Panc1 (cell line): Measurements from ENCODE around the gene PSD4. TPM values are rescaled to one million over a fixed set of nuclear protein-coding genes. Genes with fewer than 3 reads are reported as not detected.

Experiments used
- ATAC-seq: fragments of 200-7000 bp; cut with Tn5 transposase; 2 replicates; pipeline ENCODE4 v1.9.1; 2020; ENCODE audit warnings: mild to moderate bottlenecking, moderate library complexity
- BruUV-seq: library from RNA; stranded (reverse); fragments of 400-500 nt; replicated peaks from 2 replicates; lab custom pipeline; 2021; lab: Mats Ljungman, UMichigan
- CTCF ChIA-PET: fragments of 300-600 bp; sonication (Branson Sonifier 250); formaldehyde crosslinking; loops from one replicate; lab custom pipeline; 2022; ENCODE audit warnings: antibody characterized with exemption; lab: Charles Lee
- POLR2A ChIA-PET: fragments of 300-600 bp; sonication (Branson Sonifier 250); formaldehyde crosslinking; loops from one replicate; lab custom pipeline; 2022; ENCODE audit warnings: antibody characterized with exemption; lab: Charles Lee
- DNase-seq: peaks from one replicate; pipeline ENCODE4 v3.0.0-alpha.2; 2010; ENCODE audit warnings: low read depth, low spot score
- H3K27ac ChIP-seq: 2 replicates; pipeline ENCODE4 v1.5.1; 2011; ENCODE audit warnings: mild to moderate bottlenecking, low read length, inconsistent platforms
- H3K27me3 ChIP-seq: fragments of 200-500 bp; sonication (Bioruptor generic); 2 replicates; pipeline ENCODE4 v1.6.0; 2014; ENCODE audit warnings: low read length, inconsistent platforms; ENCODE audit not compliant: control insufficient read depth, insufficient read depth
- H3K36me3 ChIP-seq: fragments of 200-500 bp; sonication (Bioruptor generic); 2 replicates; pipeline ENCODE4 v1.5.1; 2014; ENCODE audit warnings: inconsistent platforms, mild to moderate bottlenecking, low read length, moderate library complexity; ENCODE audit not compliant: control insufficient read depth, insufficient read depth
- H3K4me1 ChIP-seq: 2 replicates; pipeline ENCODE4 v1.5.1; 2011; ENCODE audit warnings: inconsistent platforms, mild to moderate bottlenecking, low read length, moderate library complexity; ENCODE audit not compliant: control insufficient read depth, insufficient read depth
- H3K4me3 ChIP-seq, 2 experiments: 2 replicates each; pipeline ENCODE4 v1.5.1; 2011 to 2012; ENCODE audit warnings: low read depth in 2 of 2, low read length in 2 of 2, mild to moderate bottlenecking in 2 of 2, inconsistent platforms in 1 of 2, moderate library complexity in 1 of 2
- H3K9me3 ChIP-seq: fragments of 200-500 bp; sonication (Bioruptor generic); 2 replicates; pipeline ENCODE4 v1.5.1; 2014; ENCODE audit warnings: low read depth, mild to moderate bottlenecking, inconsistent platforms, low read length, moderate library complexity; ENCODE audit not compliant: control insufficient read depth, insufficient read depth
- CTCF ChIP-seq: fragments of 450-650 bp; IDR thresholded peaks from 2 replicates; pipeline ENCODE4 v1.5.1; 2017; ENCODE audit warnings: mild to moderate bottlenecking
- POLR2AphosphoS5 ChIP-seq: IDR thresholded peaks from 2 replicates; pipeline ENCODE4 v1.6.1; 2012; ENCODE audit warnings: mild to moderate bottlenecking, low read depth, low read length, moderate library complexity
- SIN3A ChIP-seq: IDR thresholded peaks from 2 replicates; pipeline ENCODE4 v1.6.1; 2012; ENCODE audit warnings: low read depth, mild to moderate bottlenecking, low read length, moderate library complexity, borderline replicate concordance; ENCODE audit not compliant: insufficient read depth
- TCF7L2 ChIP-seq: IDR thresholded peaks from 2 replicates; pipeline ENCODE4 v1.6.1; 2011; ENCODE audit warnings: mild to moderate bottlenecking, low read depth, low read length, inconsistent platforms
- in situ Hi-C: cut with HindIII; loops from 2 replicates; pipeline ENCODE4 v1.10.0; 2016; ENCODE audit warnings: low sequenced_read_pairs, low pct_unique_long_range_greater_than_20kb
- intact Hi-C: fragments of 100-400 bp; cut with micrococcal nuclease; formaldehyde crosslinking; loops from one replicate; pipeline ENCODE4 v1.10.0; 2022; ENCODE audit not compliant: unreplicated experiment
- total RNA-seq: library from RNA; stranded (reverse); gene quantifications from one replicate; pipeline ENCODE4 v1.2.1, GENCODE V29; 2021; ENCODE audit not compliant: unreplicated experiment
- TF ChIP-seq, protein P1 (sequence below), 2 experiments: IDR thresholded peaks; 2 replicates each; pipeline ENCODE4 v1.6.1; 2011 to 2012; ENCODE audit warnings: low read depth in 2 of 2, control low read depth in 1 of 2, low read length in 1 of 2, mild to moderate bottlenecking in 1 of 2, moderate library complexity in 1 of 2; ENCODE audit not compliant: insufficient read depth in 1 of 2

The PSD4 gene
- total RNA-seq, 1 experiment from 2014 or later, result 3.6 TPM

GRCh38 chr2:113207021-113207420 is 33.2 kb downstream of the PSD4 start:
- Histone ChIP-seq H3K27me3 (no peaks in the 10 kb centered on the region), H3K36me3 (no peaks in the 10 kb centered on the region), H3K4me3 (no peak overlapping the region), H3K9me3 (no peaks in the 10 kb centered on the region), H3K27ac (no peak overlapping the region), H3K4me1 (no peaks in the 10 kb centered on the region; the same call in 1 of the 2 replicates)
- no TSS peak for BruUV-seq
- ATAC-seq (no peak), DNase-seq (no peak)
- ChIA-PET CTCF (interaction anchor here (0.6 kb wide), 1 partner anchor 59 kb away, joined by 5 read pairs; no protein-coding TSS in a partner anchor), POLR2A (no interaction called here)
- in situ Hi-C loops (no loop called here), intact Hi-C loops (no loop called here)
- TF ChIP-seq POLR2AphosphoS5 (no peak), SIN3A (no peak), TCF7L2 (no peak), CTCF (no peak)
- TF ChIP-seq, protein P1, sequence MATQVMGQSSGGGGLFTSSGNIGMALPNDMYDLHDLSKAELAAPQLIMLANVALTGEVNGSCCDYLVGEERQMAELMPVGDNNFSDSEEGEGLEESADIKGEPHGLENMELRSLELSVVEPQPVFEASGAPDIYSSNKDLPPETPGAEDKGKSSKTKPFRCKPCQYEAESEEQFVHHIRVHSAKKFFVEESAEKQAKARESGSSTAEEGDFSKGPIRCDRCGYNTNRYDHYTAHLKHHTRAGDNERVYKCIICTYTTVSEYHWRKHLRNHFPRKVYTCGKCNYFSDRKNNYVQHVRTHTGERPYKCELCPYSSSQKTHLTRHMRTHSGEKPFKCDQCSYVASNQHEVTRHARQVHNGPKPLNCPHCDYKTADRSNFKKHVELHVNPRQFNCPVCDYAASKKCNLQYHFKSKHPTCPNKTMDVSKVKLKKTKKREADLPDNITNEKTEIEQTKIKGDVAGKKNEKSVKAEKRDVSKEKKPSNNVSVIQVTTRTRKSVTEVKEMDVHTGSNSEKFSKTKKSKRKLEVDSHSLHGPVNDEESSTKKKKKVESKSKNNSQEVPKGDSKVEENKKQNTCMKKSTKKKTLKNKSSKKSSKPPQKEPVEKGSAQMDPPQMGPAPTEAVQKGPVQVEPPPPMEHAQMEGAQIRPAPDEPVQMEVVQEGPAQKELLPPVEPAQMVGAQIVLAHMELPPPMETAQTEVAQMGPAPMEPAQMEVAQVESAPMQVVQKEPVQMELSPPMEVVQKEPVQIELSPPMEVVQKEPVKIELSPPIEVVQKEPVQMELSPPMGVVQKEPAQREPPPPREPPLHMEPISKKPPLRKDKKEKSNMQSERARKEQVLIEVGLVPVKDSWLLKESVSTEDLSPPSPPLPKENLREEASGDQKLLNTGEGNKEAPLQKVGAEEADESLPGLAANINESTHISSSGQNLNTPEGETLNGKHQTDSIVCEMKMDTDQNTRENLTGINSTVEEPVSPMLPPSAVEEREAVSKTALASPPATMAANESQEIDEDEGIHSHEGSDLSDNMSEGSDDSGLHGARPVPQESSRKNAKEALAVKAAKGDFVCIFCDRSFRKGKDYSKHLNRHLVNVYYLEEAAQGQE (IDR thresholded peaks at IDR 0.05; ENCODE audit: insufficient read depth in 1 of 2, low read depth in 2 of 2, low read length in 1 of 2), result no peak

DNA sequence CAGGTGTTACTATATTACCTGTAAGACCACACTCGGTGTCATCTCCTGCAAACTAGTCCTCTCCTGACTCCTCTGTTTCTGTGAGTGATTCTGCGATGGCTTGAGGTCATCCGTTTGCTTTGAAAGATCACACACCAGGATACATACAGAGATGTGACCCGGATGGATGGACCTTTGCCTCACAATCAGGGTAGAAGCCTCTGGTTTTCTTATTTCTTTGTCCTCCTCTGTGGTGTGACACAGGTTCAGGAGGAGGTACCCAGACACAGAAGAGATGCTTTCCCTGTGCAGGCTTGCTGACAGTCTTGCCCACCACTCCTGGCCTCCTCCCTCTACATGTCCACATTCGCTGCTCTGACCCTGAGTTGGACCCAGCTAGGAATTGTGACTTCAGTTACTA is 34.6 kb downstream of the PSD4 start:
- POLR2A ChIA-PET, result no interaction called here
- no TSS peak for BruUV-seq
- no peaks in the 10 kb centered on the region for H3K9me3 ChIP-seq
- no peaks in the 10 kb centered on the region; the same call in 1 of the 2 replicates for H3K4me1 ChIP-seq
- H3K27me3 ChIP-seq, result no peaks in the 10 kb centered on the region
- H3K36me3 ChIP-seq, result no peaks in the 10 kb centered on the region
- DNase-seq (no peak), ATAC-seq (no peak)
- H3K27ac ChIP-seq, result no peak overlapping the region
- in situ Hi-C loops (no loop called here), intact Hi-C loops (no loop called here)
- H3K4me3 ChIP-seq, result no peak overlapping the region
- TF ChIP-seq POLR2AphosphoS5 (no peak), TCF7L2 (no peak), CTCF (no peak), SIN3A (no peak)
- TF ChIP-seq, protein P1 (IDR thresholded peaks at IDR 0.05; ENCODE audit: insufficient read depth in 1 of 2, low read depth in 2 of 2, low read length in 1 of 2), result no peak
- CTCF ChIA-PET, result no interaction called here
